ENCODE data around the gene SUPT3H.

Gene SUPT3H

GRCh38 chr6:45256697-45257695 is 120.7 kb downstream of the SUPT3H start:
- no peak for DNase-seq

DNA sequence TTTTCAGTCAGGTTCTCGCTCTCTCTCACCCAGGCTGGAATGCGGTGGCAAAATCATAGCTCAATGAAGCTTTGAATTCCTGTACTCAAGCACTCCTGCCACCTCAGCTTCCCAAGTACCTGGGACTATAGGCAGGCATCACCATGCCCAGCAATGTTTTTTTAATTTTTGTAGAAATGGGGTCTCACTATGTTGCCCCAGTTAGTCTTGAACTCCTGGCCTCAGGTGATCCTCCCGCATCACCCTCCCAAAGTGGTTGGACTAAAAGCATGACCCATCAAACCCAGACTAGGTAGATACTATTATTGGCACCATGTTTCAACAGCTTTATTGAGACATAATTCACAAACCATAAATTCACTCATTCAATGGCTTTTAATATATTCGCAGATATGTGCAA is 122.3 kb downstream of the SUPT3H start:
- DNase-seq = no peak

DNA sequence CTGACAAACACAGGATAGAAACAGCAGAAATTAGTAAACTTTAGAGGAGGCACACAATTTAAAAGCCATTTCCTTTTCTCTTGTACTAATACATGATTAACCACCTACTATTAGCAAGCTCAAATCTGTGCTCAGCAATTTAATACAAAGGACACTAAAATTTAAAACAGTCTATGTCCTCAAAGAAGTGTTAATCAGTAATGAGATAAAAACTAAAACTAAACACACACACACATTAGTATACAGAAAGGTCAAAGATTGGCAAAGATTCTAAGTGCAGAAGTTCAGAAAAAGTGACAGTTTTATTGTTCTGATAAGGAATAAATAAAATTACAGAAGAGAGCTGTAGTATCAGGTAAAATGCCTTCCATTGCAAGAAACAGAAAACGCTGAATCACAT is 123.5 kb downstream of the SUPT3H start:
- DNase-seq = no peak

DNA sequence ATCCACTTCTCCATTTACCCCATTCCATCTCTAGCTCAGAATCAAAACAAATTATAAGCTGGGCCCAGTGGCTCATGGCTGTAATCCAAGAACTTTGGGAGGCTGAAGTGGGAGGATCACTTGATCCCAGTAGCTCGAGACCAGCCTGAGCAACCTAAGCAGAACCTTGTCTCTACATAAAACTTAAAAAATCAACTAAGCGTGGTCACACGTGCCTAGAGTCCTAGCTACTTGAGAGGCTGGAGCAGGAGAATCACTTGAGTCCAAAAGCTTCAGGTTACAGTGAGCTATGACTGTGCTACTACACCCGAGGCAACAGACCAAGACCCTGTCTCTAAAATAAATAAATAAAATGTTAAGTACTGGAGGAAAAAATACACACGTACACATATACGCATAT is 124.3 kb downstream of the SUPT3H start:
- DNase-seq = no peak

DNA sequence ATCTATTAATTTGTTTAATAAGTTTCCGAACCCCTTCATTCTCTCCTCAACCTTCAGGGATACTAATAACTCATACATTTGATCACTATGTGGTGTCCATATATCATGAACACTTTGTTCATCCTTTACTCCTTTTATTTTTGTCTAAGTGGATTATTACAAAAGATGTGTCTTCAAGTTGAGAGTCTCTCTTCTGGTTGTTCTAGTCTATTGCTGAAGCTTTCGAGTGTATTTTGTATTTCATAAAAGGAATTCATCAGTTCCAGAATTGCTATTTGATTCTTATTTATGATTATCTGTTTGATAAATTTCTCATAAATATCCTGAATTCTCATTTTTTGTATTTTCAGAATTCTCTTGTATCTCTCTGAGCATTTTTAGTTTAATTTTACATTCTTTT is 146.1 kb downstream of the SUPT3H start:
- DNase-seq = no peak

DNA sequence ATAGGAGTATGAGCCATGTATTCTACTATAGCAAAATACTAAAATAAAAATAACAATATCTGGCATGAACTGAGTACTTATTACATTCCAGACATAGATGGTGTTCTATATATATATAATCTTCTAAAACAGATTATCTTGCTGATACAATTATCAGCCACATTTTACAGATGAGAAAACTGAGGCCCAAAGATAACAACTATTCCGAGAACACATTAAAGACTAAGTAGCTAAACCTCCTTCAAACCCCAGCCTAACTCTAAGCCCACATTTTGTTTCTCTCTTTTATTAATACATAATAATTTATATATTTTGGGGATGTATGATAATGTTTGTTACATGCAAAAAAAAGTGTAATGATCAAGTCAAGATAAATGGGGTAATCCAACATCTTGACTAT is 148.3 kb downstream of the SUPT3H start:
- no peak for DNase-seq

GRCh38 chr6:45226081-45226480 is 151.7 kb downstream of the SUPT3H start:
- DNase-seq = no peak

DNA sequence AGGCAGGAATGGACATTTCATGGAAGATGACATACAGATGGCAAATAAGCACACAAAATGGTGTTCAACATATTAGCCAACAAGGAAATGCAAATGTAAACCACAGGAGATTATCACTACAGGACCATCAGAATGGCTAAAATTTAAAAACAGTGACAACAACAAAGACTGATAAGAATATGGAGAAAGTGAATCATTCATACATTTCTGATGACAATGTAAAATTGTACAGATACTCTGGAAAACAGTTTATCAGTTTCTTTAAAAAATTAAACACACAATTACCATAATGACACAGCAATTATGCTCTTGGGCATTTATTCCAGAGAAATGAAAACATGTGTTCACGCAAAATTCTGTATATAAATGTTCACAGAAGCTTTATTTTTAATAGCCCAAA is 155.4 kb downstream of the SUPT3H start:
- DNase-seq = no peak

- no peak for DNase-seq
Measured at GRCh38 chr6:45215759-45216158, 162.0 kb downstream of the SUPT3H start.

GRCh38 chr6:45212976-45213375 is 164.8 kb downstream of the SUPT3H start:
- DNase-seq = no peak

DNA sequence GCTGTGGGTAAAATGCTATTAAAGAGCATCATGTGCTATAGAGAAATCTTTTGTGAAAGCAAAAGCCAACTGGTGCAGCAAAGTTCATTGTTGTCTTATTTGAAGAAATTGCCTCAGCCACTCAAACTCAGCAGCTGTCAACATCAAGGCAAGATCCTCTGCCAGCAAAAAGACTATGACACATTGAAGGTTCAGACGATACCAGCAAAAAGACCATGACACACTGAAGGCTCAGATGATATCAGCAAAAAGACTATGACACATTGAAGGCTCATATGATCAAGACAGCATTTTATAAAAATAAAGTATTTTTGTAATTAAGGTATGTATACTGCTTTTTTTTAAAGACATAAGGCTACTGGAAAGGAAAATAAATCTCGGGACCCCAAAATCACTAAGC is 168.0 kb downstream of the SUPT3H start:
- no peak for DNase-seq

DNA sequence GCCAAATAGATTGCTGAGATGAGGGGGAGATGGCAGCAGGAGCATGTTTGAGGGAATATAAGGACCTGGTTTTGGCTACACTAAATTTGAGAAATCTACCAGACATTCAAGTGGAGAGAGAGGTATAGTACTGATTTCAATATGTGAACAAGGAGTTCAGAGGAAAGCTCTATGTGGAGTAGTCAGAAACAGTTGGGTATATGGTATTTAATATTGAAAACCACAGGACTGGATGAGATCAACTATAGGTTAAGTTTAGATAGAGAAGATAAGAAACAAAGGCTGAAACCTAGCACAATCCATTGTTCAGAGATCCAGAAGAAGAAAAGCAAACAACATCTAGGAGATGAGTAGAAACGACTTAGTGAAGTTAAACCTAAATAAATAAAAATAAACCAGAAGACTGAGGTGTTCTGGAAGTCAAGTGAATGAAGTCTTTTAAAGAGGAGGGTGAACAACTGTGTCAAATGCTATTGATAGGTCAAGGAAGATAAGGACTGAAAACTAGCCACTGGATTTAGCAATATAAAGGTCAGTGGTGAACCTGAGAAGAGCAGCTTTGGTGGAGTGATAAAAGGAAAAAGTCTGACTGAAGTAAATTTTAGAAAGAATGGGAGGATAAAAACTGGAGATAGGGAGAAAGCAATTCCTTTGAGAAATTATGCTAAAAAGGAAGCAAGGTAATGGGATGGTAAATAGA is 170.8 kb downstream of the SUPT3H start:
- DNase-seq = no peak

- DNase-seq = no peak
Measured at GRCh38 chr6:45201484-45201883, 176.2 kb downstream of the SUPT3H start.

- DNase-seq = no peak
Measured at GRCh38 chr6:45200510-45200909, 177.2 kb downstream of the SUPT3H start.

- DNase-seq = no peak
Measured at GRCh38 chr6:45199554-45199953, 178.2 kb downstream of the SUPT3H start.

- DNase-seq = no peak
Measured at GRCh38 chr6:45196121-45196520, 181.6 kb downstream of the SUPT3H start.

DNA sequence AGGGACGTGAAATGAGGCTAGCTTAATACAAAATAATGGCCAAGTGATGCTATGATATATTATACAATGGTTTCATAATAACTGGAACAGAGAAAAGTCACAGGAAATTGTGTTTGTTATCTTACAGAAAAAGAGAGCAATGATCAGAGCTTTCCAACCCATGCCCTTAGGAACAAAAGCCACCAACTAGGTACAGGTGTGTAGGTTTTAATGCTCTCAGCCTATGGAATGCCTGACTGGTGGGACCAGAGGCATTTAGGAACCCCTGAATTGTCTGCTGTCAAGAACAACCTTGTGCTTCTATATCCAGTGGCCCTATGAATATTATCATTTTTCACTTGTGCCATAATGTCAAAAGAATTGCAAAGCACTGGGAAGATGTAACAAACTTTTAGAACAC is 182.6 kb downstream of the SUPT3H start:
- no peak for DNase-seq

GRCh38 chr6:45192556-45192955 is 185.2 kb downstream of the SUPT3H start:
- DNase-seq = no peak

DNA sequence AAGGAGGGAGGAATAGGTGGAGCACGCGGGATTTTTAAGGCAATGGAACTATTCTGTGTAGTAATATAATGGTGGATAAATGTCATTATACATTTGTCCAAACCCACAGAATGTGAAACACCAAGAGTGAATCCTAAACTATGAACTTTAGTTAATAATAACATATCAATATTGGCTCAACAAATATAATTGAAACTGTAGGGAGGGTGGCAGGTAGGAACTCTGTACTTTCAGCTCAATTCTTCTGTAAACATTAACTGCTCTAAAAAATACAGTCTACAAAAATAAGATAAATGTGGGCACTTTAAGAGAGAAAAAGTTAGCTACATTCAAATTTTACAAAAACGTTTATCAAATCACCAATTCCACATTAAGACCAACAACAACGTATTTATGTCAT is 186.3 kb downstream of the SUPT3H start:
- DNase-seq = no peak

- no peak for DNase-seq
Measured at GRCh38 chr6:45187836-45188235, 189.9 kb downstream of the SUPT3H start.

DNA sequence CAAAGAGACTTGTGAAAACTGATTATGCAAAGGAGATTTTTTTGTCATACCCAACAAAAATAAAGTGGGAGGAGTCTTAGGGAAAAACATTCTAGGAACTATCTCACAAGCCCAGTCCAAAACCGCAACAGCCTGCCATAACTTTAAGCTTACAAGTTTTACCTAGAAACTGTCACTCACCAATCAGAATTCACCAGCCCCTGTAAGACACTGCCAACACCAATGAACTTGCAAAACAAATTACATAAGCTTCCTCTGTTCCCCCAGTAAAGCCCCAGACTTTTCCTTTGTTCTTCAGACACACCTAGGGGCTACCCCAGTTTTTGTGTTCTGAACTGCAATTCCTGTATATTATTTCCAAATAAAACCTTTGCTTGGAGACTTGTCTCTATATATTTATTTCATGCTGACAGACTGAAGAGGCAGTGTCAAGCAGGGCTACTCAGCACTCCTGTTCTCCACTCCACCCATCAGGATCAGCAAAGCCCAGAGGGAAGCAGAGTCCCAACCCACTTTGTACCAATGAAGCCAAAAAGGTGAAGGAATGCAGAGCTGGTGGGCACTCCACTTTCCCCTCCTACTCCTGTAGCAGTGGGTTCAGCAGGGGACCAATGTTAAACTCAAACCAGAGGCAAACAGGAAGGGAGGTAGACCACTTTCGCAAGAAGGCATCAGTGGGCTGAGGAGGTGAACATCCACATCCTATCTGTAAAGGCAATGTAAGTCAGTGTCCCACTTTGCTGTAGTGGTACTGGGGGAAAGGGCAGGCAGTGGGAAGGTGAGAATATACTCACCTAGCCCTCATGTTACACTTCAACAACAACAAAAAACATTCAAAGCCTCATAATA is 192.1 kb downstream of the SUPT3H start:
- DNase-seq = no peak

DNA sequence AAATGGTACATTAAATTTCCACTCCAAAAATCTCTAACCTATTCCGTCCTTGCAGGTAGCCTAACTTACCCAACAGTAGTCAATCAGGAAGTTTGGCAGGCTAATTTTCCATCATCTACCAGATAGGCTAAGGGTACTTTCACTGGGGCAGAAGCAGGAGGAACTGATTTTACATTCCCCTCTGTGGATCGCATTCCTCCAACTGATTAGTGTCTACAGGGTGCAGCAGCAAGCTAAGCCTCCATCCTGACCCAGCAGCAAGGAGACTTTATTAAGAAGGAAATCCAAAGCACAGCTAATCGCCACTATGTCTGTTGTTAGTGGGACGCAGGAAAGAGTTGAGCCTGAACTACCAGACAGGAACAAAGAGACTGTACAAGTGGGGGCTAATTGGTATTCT is 192.8 kb downstream of the SUPT3H start:
- no peak for DNase-seq

DNA sequence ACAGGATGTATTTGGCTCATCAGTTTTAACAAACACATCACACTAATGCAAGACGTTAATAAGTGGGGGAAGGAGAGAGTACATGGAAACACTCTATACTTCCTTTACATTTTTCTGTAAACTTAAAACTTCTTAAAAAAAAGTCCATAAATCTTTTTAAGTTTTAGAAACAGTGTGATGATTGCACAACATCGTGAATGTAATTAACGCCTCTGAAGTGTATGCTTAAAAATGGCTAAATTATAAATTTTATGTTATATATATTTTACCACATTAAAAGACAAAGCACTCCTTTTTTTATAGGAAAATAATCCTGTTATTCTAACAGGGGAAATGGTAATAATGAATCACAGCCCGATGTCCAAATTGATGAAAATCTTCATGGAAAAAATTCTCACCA is 193.7 kb downstream of the SUPT3H start:
- no peak for DNase-seq

Measured in right kidney (tissue), 1 donor.